PC-3 (cell line): ENCODE data around the gene KANK3. TPM values are rescaled to one million over a fixed set of nuclear protein-coding genes. Genes with fewer than 3 reads are reported as not detected.
A peak's percentile ranks its signal among the peaks of the same experiment; 100 is the strongest.

Experiments used
- ATAC-seq: fragments of 200-7000 bp; cut with Tn5 transposase; 2 replicates; pipeline ENCODE4 v1.9.1; 2020; ENCODE audit warnings: mild to moderate bottlenecking, moderate library complexity
- BruUV-seq: library from RNA; stranded (reverse); fragments of 400-500 nt; replicated peaks from 2 replicates; lab custom pipeline; 2021; lab: Mats Ljungman, UMichigan
- CTCF ChIA-PET: fragments of 300-600 bp; sonication (Branson Sonifier 250); formaldehyde crosslinking; loops from one replicate; lab custom pipeline; 2022; ENCODE audit warnings: antibody characterized with exemption; lab: Charles Lee
- POLR2A ChIA-PET: fragments of 300-600 bp; sonication (Branson Sonifier 250); formaldehyde crosslinking; loops from one replicate; lab custom pipeline; 2022; ENCODE audit warnings: antibody characterized with exemption; ENCODE audit not compliant: unreplicated experiment; lab: Charles Lee
- DNase-seq: peaks from one replicate; pipeline ENCODE4 v3.0.0-alpha.2; 2015
- H2AFZ ChIP-seq: fragments of 300-600 bp; sonication (generic); 2 replicates; pipeline ENCODE4 v1.6.0; 2016; ENCODE audit warnings: antibody characterized with exemption, low read length
- H3F3A ChIP-seq: fragments of 300-600 bp; sonication (generic); one replicate; pipeline ENCODE4 v1.6.0; 2017; ENCODE audit warnings: antibody characterized with exemption, low read length, control low read depth, mild to moderate bottlenecking; ENCODE audit not compliant: unreplicated experiment
- H3K27ac ChIP-seq: fragments of 300-600 bp; sonication (generic); 2 replicates; pipeline ENCODE4 v1.5.1; 2016; ENCODE audit warnings: mild to moderate bottlenecking, low read length
- H3K27me3 ChIP-seq: fragments of 300-600 bp; sonication (generic); 2 replicates; pipeline ENCODE4 v1.6.1; 2016; ENCODE audit warnings: low read length, mixed read lengths
- H3K36me3 ChIP-seq: fragments of 300-600 bp; sonication (generic); 2 replicates; pipeline ENCODE4 v1.6.1; 2016; ENCODE audit warnings: low read depth, mixed run types, low read length, mixed read lengths
- H3K4me1 ChIP-seq: fragments of 300-600 bp; sonication (generic); 2 replicates; pipeline ENCODE4 v1.5.1; 2016; ENCODE audit warnings: low read length; ENCODE audit not compliant: insufficient read depth
- H3K4me2 ChIP-seq: fragments of 300-600 bp; sonication (generic); 2 replicates; pipeline ENCODE4 v1.6.0; 2016; ENCODE audit warnings: low read length
- H3K4me3 ChIP-seq: fragments of 300-600 bp; sonication (generic); 2 replicates; pipeline ENCODE4 v1.5.1; 2016; ENCODE audit warnings: mild to moderate bottlenecking, low read length, mixed read lengths
- H3K79me2 ChIP-seq: fragments of 300-600 bp; sonication (generic); 2 replicates; pipeline ENCODE4 v1.6.1; 2017; ENCODE audit warnings: low read length, mixed read lengths
- H3K9ac ChIP-seq: fragments of 300-600 bp; sonication (generic); 2 replicates; pipeline ENCODE4 v1.6.0; 2016; ENCODE audit warnings: mild to moderate bottlenecking, low read length
- H3K9me2 ChIP-seq: fragments of 300-600 bp; sonication (generic); replicated peaks from 2 replicates; pipeline ENCODE4 v1.6.1; 2016; ENCODE audit warnings: mixed run types, low read length, mixed read lengths
- H3K9me3 ChIP-seq: fragments of 300-600 bp; sonication (generic); 2 replicates; pipeline ENCODE4 v1.6.1; 2016; ENCODE audit warnings: low read length, mixed read lengths
- H4K20me1 ChIP-seq: fragments of 300-600 bp; sonication (generic); 2 replicates; pipeline ENCODE4 v1.6.1; 2016; ENCODE audit warnings: low read length, mixed read lengths
- EZH2 ChIP-seq: fragments of 300-600 bp; sonication (generic); IDR thresholded peaks from one replicate; pipeline ENCODE4 v1.6.1; 2017; ENCODE audit warnings: antibody characterized with exemption, mild to moderate bottlenecking, low read length; ENCODE audit not compliant: unreplicated experiment
- EZH2phosphoT487 ChIP-seq: fragments of 300-600 bp; sonication (generic); IDR thresholded peaks from 2 replicates; pipeline ENCODE4 v1.6.1; 2018; ENCODE audit warnings: mild to moderate bottlenecking, antibody characterized with exemption, low read length, borderline replicate concordance
- intact Hi-C: fragments of 100-400 bp; cut with micrococcal nuclease; formaldehyde crosslinking; loops from 2 replicates; pipeline ENCODE4 v1.9.0; 2023
- total RNA-seq: library from RNA; depleted of rRNA; stranded (reverse); fragments of >200 nt; gene quantifications from 2 replicates; pipeline ENCODE4 v1.2.3, GENCODE V29; 2014
- TF ChIP-seq, protein P1 (sequence below): fragments of 300-600 bp; sonication (generic); conservative IDR thresholded peaks from 2 replicates; pipeline ENCODE4 v1.5.1; 2017; ENCODE audit warnings: antibody characterized with exemption, low read depth, mild to moderate bottlenecking, low read length

KANK3 gene
- total RNA-seq, 1 experiment from 2014 or later, result 0.87 TPM

DNA sequence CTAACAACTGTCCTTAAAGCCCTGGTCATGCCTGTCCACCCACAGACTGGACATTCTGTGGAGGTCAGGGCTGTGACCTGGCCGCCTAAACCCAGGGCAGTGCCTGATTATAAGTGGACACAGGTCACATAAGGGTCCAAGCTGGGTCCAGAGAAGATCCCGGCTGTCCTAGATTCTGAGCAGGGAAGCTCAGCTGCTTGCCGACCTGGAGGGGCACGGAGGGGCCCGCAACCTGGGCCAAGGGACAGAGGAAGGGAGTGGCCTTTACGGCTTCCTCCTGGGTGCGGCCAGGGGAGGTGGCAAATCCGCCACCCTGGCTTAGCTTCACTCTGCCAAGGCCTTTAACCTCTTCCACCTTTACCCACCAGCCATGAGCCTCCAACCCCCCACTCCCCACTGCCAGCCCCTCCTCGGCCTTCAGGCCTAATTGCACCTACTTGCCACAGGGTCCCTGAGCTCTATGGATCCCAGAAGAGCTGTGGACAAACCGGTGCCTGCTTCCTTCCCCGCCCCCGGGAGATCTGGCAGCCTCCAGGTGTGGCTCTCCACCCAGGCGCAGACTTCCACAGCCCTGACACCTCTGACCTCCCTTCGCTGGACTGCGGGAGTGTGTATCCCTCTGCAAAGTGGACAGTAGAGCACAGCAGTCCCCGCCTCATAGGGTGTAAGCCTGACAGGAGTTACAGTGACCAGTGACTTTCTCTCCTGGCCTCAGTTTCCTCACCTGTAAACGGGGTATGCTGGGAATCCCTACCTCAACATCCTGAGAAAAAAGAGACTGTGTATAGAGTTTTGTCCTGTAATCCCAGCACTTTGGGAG lies 36.6 kb downstream of the KANK3 start:
- peak overlapping the region; percentile 88 for H3K9ac ChIP-seq
- ChIA-PET CTCF (no interaction called here), POLR2A (no interaction called here)

DNA sequence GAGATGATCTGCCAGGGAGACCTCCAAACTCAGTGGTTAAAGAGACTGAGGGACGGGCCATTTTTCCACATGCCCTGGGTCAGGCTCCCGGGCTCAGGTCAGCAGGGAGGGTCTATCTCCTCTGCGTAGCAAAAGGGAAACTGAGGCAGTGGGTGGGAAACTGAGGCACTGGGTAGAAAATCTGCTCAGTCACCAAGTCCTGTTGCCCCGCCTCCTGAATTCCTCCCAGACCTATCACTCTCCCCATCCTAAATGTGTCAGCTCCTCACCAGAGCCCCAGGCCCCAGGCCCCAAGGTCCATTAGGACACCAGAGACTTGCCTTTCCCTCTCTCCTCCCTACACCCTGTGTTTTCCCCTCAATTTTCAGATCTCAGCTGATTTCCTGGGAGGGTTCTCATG lies 37.3 kb downstream of the KANK3 start:
- Histone ChIP-seq H3K36me3 (peaks cover 19% of the 10 kb centered on the region), H3K27me3 (no peaks in the 10 kb centered on the region), H3K4me3 (no peak overlapping the region; the same call in 1 of the 2 replicates), H3K79me2 (peaks cover 30% of the 10 kb centered on the region), H3K4me2 (peak overlapping the region; percentile 91), H3K9ac (no peak overlapping the region), H3K4me1 (peaks cover 33% of the 10 kb centered on the region), H3K9me2 (no peaks in the 10 kb centered on the region), H3F3A (peaks cover 11% of the 10 kb centered on the region), H3K27ac (no peak overlapping the region), H2AFZ (no peak overlapping the region), H4K20me1 (no peaks in the 10 kb centered on the region), H3K9me3 (no peaks in the 10 kb centered on the region)
- no peak for DNase-seq
- ChIA-PET CTCF (no interaction called here), POLR2A (no interaction called here)
- ATAC-seq, result no peak
- intact Hi-C loops, result no loop called here
- no TSS peak for BruUV-seq
- no peak for TF ChIP-seq EZH2phosphoT487
- TF ChIP-seq EZH2, result no peak
- TF ChIP-seq, protein P1, sequence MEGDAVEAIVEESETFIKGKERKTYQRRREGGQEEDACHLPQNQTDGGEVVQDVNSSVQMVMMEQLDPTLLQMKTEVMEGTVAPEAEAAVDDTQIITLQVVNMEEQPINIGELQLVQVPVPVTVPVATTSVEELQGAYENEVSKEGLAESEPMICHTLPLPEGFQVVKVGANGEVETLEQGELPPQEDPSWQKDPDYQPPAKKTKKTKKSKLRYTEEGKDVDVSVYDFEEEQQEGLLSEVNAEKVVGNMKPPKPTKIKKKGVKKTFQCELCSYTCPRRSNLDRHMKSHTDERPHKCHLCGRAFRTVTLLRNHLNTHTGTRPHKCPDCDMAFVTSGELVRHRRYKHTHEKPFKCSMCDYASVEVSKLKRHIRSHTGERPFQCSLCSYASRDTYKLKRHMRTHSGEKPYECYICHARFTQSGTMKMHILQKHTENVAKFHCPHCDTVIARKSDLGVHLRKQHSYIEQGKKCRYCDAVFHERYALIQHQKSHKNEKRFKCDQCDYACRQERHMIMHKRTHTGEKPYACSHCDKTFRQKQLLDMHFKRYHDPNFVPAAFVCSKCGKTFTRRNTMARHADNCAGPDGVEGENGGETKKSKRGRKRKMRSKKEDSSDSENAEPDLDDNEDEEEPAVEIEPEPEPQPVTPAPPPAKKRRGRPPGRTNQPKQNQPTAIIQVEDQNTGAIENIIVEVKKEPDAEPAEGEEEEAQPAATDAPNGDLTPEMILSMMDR, result no peak

More for the DNA sequence above, 36.6 kb downstream of the KANK3 start:
- Histone ChIP-seq H3K27ac (no peak overlapping the region), H3K9me3 (no peaks in the 10 kb centered on the region), H3K9me2 (no peaks in the 10 kb centered on the region), H3K4me3 (peak overlapping the region; percentile 77), H4K20me1 (no peaks in the 10 kb centered on the region), H3K79me2 (peaks cover 30% of the 10 kb centered on the region), H3K4me1 (peaks cover 35% of the 10 kb centered on the region), H2AFZ (no peak overlapping the region), H3K27me3 (no peaks in the 10 kb centered on the region), H3K36me3 (peaks cover 22% of the 10 kb centered on the region), H3K4me2 (peak overlapping the region; percentile 91), H3F3A (peaks cover 11% of the 10 kb centered on the region)
- TSS peak; percentile 29 for BruUV-seq
- TF ChIP-seq EZH2, result no peak
- no peak for TF ChIP-seq EZH2phosphoT487
- TF ChIP-seq, protein P1, result no peak
- ATAC-seq (no peak), DNase-seq (no peak)
- intact Hi-C loops, result no loop called here
